ENCODE data around the gene CCDC180. TPM values are rescaled to one million over a fixed set of nuclear protein-coding genes. Genes with fewer than 3 reads are reported as not detected.

The CCDC180 gene
- polyA plus RNA-seq, 1 of the 3 experiments (the other 2 are of a cell fraction) = 1.0 TPM

DNA sequence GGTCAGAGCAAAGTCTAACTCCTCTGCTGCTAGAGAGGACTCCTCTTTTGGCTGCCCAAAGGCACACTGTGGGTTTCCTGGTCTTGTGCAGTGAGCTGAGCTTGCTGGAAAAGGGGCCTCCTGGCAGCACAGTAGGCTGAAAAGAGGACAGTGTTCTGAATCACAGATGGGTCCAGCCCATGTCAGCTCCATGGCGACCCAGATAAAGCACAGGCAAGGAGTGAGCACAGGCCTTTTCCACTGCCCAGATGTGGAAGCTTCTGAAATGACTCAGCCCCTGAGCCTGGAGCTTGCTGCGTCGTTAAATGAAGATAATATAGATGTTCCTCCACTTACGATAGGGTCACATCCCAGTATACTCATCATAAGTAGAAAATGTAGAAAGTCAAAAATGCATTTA lies 8.1 kb downstream of the CCDC180 start:
- Histone ChIP-seq H3K36me3 (replicated peaks in 1 of 2; ENCODE audit: control insufficient read depth in 1 of 2, insufficient read depth in 2 of 2, low read length in 1 of 2) (peaks cover 0 to 2% of the 10 kb centered on the region in 2 experiments), H3K9me2 (no peaks in the 10 kb centered on the region), H3K9ac (no peak overlapping the region), H3K27ac (ENCODE audit: low read depth in 2 of 2, low read length in 1 of 2) (no peak overlapping the region), H3K27me3 (ENCODE audit: insufficient read depth) (no peaks in the 10 kb centered on the region), H3K9me3 (no peaks in the 10 kb centered on the region), H3F3A (replicated peaks; ENCODE audit: insufficient read depth) (no peaks in the 10 kb centered on the region), H3K4me1 (ENCODE audit: control insufficient read depth in 1 of 2, insufficient read depth in 2 of 2, low read depth in 1 of 2, low read length in 1 of 2) (no peaks in the 10 kb centered on the region), H3K79me2 (ENCODE audit: insufficient read depth) (no peaks in the 10 kb centered on the region), H3K4me2 (no peak overlapping the region), H2AFZ (ENCODE audit: low read depth) (no peak overlapping the region), H3K4me3 (ENCODE audit: low read depth in 2 of 2, low read length in 1 of 2) (no peak overlapping the region), H4K20me1 (ENCODE audit: insufficient read depth) (no peaks in the 10 kb centered on the region)
- ChIA-PET CTCF (interaction anchor here (0.6 kb wide), 1 partner anchor 8 kb away, joined by 3 read pairs; no protein-coding TSS in a partner anchor), POLR2A (interaction anchor here (0.6 kb wide), 1 partner anchor 29 kb away, joined by 3 read pairs; no protein-coding TSS in a partner anchor)
- 84% methylated on average over 3 of the region's 4 CpGs for WGBS (ENCODE audit: low lambda C conversion rate)
- no peak for TF ChIP-seq RFX5 (IDR thresholded peaks at IDR 0.05; ENCODE audit: low read length)
- TF ChIP-seq MEF2A (IDR thresholded peaks at IDR 0.05; ENCODE audit: borderline replicate concordance, low read depth) = no peak
- TF ChIP-seq GATA2 (CRISPR knock-in tag; IDR thresholded peaks at IDR 0.05) = no peak
- no peak for TF ChIP-seq TCF12 (IDR thresholded peaks at IDR 0.05)
- no peak for TF ChIP-seq RCOR1 (IDR thresholded peaks at IDR 0.05; ENCODE audit: low read length)
- TF ChIP-seq, protein P1, sequence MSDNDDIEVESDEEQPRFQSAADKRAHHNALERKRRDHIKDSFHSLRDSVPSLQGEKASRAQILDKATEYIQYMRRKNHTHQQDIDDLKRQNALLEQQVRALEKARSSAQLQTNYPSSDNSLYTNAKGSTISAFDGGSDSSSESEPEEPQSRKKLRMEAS (IDR thresholded peaks at IDR 0.05; ENCODE audit: low read depth) = no peak
- TF ChIP-seq FOXJ3 (CRISPR knock-in tag; IDR thresholded peaks at IDR 0.05) = no peak
- TF ChIP-seq, protein P2, sequence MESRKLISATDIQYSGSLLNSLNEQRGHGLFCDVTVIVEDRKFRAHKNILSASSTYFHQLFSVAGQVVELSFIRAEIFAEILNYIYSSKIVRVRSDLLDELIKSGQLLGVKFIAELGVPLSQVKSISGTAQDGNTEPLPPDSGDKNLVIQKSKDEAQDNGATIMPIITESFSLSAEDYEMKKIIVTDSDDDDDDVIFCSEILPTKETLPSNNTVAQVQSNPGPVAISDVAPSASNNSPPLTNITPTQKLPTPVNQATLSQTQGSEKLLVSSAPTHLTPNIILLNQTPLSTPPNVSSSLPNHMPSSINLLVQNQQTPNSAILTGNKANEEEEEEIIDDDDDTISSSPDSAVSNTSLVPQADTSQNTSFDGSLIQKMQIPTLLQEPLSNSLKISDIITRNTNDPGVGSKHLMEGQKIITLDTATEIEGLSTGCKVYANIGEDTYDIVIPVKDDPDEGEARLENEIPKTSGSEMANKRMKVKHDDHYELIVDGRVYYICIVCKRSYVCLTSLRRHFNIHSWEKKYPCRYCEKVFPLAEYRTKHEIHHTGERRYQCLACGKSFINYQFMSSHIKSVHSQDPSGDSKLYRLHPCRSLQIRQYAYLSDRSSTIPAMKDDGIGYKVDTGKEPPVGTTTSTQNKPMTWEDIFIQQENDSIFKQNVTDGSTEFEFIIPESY (IDR thresholded peaks at IDR 0.05; ENCODE audit: borderline replicate concordance, low read depth) = no peak
- TF ChIP-seq NFIC (IDR thresholded peaks at IDR 0.05; ENCODE audit: borderline replicate concordance) = no peak
- no peak for TF ChIP-seq TAF1 (IDR thresholded peaks at IDR 0.05; ENCODE audit: borderline replicate concordance, low read depth, low read length)
- TF ChIP-seq JUND (IDR thresholded peaks at IDR 0.05) = no peak
- no peak for TF ChIP-seq GABPA (IDR thresholded peaks at IDR 0.05; ENCODE audit: low read depth)
- DNase-seq = no peak

DNA sequence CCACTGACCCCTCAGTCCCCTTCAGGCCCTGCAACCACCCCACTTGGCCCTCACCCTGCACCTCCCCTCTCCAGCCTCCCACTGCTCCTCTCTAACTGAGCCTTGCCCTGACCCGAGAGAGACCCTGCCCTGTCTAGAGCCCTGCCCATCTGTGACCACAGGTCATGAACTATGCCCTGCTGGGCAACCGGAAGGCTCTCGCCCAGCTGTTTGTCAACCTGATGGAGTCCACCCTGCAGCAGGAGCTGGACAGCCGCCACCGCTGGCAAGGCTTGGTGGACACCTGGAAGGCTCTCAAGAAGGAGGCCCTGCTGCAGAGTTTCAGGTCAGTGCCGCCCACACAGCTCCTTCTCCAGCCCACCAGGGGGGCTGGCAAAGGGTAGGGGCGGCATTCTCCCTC lies 9.4 kb downstream of the CCDC180 start:
- Histone ChIP-seq H3K27ac (ENCODE audit: low read depth in 2 of 2, low read length in 1 of 2) (no peak overlapping the region), H4K20me1 (ENCODE audit: insufficient read depth) (no peaks in the 10 kb centered on the region), H3K4me3 (ENCODE audit: low read depth in 2 of 2, low read length in 1 of 2) (no peak overlapping the region), H3K79me2 (ENCODE audit: insufficient read depth) (no peaks in the 10 kb centered on the region), H3K27me3 (ENCODE audit: insufficient read depth) (no peaks in the 10 kb centered on the region), H3K36me3 (replicated peaks in 1 of 2; ENCODE audit: control insufficient read depth in 1 of 2, insufficient read depth in 2 of 2, low read length in 1 of 2) (peaks cover 0 to 2% of the 10 kb centered on the region in 2 experiments), H3F3A (replicated peaks; ENCODE audit: insufficient read depth) (no peaks in the 10 kb centered on the region), H3K9me2 (no peaks in the 10 kb centered on the region), H3K4me1 (ENCODE audit: control insufficient read depth in 1 of 2, insufficient read depth in 2 of 2, low read depth in 1 of 2, low read length in 1 of 2) (no peaks in the 10 kb centered on the region; a peak in 1 of 4 replicates), H3K4me2 (no peak overlapping the region), H3K9me3 (no peaks in the 10 kb centered on the region), H3K9ac (no peak overlapping the region), H2AFZ (ENCODE audit: low read depth) (no peak overlapping the region)
- TF ChIP-seq FOXJ3 (CRISPR knock-in tag; IDR thresholded peaks at IDR 0.05) (no peak), MEF2A (IDR thresholded peaks at IDR 0.05; ENCODE audit: borderline replicate concordance, low read depth) (no peak), RCOR1 (IDR thresholded peaks at IDR 0.05; ENCODE audit: low read length) (no peak), FOSL2 (IDR thresholded peaks at IDR 0.05; ENCODE audit: borderline replicate concordance, low read depth) (no peak), RFX5 (IDR thresholded peaks at IDR 0.05; ENCODE audit: low read length) (no peak), SIN3A (IDR thresholded peaks at IDR 0.05; ENCODE audit: borderline replicate concordance, low read depth, low read length) (no peak), RXRA (IDR thresholded peaks at IDR 0.05; ENCODE audit: borderline replicate concordance, low read depth) (no peak), YY1 (IDR thresholded peaks at IDR 0.05; ENCODE audit: low read depth) (no peak), TAF1 (IDR thresholded peaks at IDR 0.05; ENCODE audit: borderline replicate concordance, low read depth, low read length) (no peak), GATA2 (CRISPR knock-in tag; IDR thresholded peaks at IDR 0.05) (no peak)
- TF ChIP-seq, protein P3, sequence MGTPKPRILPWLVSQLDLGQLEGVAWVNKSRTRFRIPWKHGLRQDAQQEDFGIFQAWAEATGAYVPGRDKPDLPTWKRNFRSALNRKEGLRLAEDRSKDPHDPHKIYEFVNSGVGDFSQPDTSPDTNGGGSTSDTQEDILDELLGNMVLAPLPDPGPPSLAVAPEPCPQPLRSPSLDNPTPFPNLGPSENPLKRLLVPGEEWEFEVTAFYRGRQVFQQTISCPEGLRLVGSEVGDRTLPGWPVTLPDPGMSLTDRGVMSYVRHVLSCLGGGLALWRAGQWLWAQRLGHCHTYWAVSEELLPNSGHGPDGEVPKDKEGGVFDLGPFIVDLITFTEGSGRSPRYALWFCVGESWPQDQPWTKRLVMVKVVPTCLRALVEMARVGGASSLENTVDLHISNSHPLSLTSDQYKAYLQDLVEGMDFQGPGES (IDR thresholded peaks at IDR 0.05; ENCODE audit: low read depth, low read length) = no peak
- TF ChIP-seq, protein P4, sequence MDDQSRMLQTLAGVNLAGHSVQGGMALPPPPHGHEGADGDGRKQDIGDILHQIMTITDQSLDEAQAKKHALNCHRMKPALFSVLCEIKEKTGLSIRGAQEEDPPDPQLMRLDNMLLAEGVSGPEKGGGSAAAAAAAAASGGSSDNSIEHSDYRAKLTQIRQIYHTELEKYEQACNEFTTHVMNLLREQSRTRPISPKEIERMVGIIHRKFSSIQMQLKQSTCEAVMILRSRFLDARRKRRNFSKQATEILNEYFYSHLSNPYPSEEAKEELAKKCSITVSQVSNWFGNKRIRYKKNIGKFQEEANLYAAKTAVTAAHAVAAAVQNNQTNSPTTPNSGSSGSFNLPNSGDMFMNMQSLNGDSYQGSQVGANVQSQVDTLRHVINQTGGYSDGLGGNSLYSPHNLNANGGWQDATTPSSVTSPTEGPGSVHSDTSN (IDR thresholded peaks at IDR 0.05) = no peak
- ChIA-PET CTCF (interaction anchor here (1.0 kb wide), 1 partner anchor 12 kb away, joined by 3 read pairs; no protein-coding TSS in a partner anchor), POLR2A (no interaction called here)
- DNase-seq = no peak
- WGBS (ENCODE audit: low lambda C conversion rate) = 88% methylated on average over 7 of the region's 7 CpGs

All from SK-N-SH (cell line).